LNCaP clone FGC (cell line): ENCODE measurements around the gene ARHGEF11.

Experiments used
- DNase-seq: peaks from one replicate; pipeline ENCODE4 v3.0.0-alpha.2; 2011; ENCODE audit warnings: low read depth
- H3K4me3 ChIP-seq: 2 replicates; pipeline ENCODE4 v1.5.1; 2011; ENCODE audit warnings: mild to moderate bottlenecking, low read depth, low read length, control low read depth
- TF ChIP-seq, protein P1 (sequence below): IDR thresholded peaks from 2 replicates; pipeline ENCODE4 v1.5.1; 2012; ENCODE audit warnings: mild to moderate bottlenecking; ENCODE audit not compliant: control insufficient read depth, insufficient read depth; ENCODE audit errors: extremely low read depth

Gene ARHGEF11

GRCh38 chr1:156903328-156904091 is 142.0 kb downstream of the ARHGEF11 start:
- no peak for DNase-seq
- TF ChIP-seq, protein P1, sequence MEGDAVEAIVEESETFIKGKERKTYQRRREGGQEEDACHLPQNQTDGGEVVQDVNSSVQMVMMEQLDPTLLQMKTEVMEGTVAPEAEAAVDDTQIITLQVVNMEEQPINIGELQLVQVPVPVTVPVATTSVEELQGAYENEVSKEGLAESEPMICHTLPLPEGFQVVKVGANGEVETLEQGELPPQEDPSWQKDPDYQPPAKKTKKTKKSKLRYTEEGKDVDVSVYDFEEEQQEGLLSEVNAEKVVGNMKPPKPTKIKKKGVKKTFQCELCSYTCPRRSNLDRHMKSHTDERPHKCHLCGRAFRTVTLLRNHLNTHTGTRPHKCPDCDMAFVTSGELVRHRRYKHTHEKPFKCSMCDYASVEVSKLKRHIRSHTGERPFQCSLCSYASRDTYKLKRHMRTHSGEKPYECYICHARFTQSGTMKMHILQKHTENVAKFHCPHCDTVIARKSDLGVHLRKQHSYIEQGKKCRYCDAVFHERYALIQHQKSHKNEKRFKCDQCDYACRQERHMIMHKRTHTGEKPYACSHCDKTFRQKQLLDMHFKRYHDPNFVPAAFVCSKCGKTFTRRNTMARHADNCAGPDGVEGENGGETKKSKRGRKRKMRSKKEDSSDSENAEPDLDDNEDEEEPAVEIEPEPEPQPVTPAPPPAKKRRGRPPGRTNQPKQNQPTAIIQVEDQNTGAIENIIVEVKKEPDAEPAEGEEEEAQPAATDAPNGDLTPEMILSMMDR, result no peak
- H3K4me3 ChIP-seq, result no peak overlapping the region

DNA sequence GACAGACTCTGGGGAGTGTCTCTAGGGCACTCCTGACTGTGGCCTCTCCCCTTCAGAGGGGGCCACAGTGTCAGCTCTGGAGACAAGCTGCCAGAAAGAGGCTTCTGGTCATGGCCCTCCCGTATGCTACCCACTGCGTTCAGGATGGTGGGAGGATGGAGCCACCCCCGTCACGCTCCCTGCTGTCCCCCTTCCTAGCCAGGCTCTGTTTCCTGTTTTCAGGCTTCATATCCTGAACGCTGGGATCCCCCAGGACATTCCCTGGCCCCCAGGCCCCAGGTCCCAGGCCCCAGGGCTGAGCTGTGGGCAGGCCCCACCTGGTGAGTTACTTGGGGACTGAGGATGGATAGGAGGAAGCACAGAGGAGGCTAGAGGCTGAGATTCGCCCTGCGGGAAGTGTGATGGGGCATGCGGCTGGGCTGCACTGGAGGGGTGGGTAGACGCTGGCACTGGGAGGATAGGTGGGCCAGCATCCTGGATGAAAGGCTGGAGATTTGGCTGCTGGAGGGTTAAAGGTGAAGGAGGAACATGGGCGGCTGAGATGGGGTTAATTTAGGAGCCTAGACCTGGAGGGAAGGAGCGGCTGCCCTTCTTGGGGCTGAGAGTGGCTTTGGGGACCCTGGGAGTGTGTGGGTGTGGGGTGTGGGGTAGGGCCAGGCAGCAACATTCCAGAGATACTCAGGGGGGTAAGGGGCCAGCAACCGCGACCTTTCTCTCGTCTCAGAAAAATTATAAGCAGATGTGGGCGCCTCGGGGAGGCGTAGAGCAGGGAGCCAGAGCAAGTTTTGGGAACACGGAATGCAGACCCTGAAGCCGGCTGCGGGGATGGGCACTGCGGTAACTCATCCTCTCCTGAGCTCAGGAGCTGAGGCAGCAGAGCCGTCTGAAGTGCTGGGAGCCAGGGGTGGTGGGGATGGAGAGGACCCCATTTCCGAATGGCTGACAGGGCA is 143.3 kb downstream of the ARHGEF11 start:
- TF ChIP-seq, protein P1, result no peak
- H3K4me3 ChIP-seq, result no peak overlapping the region
- DNase-seq, result no peak

DNA sequence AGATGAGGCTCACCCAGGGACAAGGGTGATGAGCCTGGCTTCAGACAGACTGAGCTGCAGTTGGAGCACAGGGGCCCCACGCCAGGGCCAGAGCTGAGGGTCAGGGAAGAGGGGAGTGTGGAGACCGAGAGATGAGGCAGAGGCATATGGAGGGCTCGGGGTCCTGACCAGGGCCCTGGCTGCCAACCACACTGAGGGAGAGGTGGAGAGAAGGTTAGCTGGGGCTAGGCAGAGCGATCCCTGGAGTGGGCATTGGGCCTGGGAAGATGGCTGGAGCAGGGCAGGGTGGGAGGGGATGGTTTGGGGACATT is 144.0 kb downstream of the ARHGEF11 start:
- TF ChIP-seq, protein P1, result no peak

GRCh38 chr1:156900896-156901589 is 144.5 kb downstream of the ARHGEF11 start:
- TF ChIP-seq, protein P1, result no peak
- DNase-seq, result no peak
- no peak overlapping the region for H3K4me3 ChIP-seq

More for the DNA sequence above, 144.0 kb downstream of the ARHGEF11 start:
- H3K4me3 ChIP-seq, result no peak overlapping the region
- no peak for DNase-seq

GRCh38 chr1:156899956-156900718 is 145.4 kb downstream of the ARHGEF11 start:
- DNase-seq, result no peak
- TF ChIP-seq, protein P1, result no peak
- no peak overlapping the region for H3K4me3 ChIP-seq

DNA sequence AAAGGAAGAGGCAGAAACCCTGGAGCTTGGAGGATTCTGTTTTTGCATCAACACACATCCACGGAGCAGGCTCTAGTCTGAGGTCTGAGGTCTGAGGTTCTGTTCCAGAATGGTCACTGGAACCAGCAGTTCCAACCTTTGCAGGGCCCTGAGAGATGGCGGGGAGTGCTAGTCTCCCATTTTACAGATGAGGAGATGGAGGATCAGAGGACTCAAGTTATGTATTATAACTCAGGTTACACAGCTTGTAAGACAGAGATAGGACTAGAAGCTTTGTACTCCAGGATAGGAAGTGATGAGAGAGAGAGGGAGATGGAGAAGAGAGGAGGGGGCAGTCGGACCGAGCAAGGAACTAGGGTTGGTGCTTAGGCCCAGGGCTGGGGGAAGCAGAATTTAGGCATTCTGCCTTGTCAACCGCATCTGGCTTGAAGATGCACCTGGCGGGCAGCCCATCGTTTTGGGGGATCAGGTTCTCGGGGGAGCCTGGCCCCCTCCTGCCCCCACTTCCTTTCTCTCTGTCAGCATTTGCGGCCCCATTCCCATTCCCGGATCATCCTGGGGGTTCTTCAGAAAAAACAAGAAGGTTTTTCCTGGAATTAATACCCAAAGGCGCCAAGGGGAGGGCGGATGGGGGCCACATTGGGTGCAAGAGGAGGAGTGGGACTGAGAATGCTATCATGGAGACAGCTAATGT is 146.4 kb downstream of the ARHGEF11 start:
- H3K4me3 ChIP-seq, result no peak overlapping the region
- no peak for DNase-seq
- TF ChIP-seq, protein P1, result no peak
